GM21529 (cell line): ENCODE data around the gene CDKN2D.

Experiments
- ATAC-seq: cut with Tn5 transposase; IDR thresholded peaks from one replicate; pipeline ENCODE4 v1.9.1; 2021; ENCODE audit not compliant: unreplicated experiment

CDKN2D gene

DNA sequence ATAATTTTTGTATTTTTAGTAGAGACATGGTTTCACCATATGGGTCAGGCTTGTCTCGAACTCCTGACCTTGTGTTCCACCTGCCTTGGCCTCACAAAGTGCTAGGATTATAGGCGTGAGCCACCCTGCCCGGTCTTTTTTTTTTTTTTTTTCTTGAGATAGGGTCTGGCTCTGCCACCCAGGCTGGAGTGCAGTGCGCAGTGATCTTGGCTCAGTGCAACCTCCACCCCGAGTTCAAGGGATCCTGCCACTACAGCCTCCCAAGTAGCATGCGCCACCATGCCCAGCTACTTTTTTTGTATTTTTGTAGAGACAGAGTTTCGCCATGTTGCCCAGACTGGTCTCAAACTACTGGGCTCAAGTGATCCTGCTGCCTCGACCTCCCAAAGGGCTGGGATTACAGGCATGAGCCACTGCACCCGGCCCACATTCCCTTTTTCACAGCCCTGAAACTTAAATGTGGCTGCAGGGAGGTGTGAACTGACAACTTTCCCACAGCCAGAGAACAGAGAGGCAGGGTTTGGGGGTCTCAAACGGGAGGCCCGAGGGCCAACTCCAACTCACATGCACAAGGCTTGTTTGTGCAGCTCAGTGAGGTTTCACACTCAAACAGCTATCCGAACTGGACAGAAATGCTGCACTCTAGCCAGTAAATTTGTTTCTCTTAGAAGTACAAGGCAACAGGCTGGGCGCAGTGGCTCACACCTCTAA lies 47.2 kb downstream of the CDKN2D start:
- ATAC-seq: no peak

- no peak for ATAC-seq
These were observed 48.0 kb downstream of the CDKN2D start for GRCh38 chr19:10520652-10521318.

GRCh38 chr19:10519421-10519820 lies 49.4 kb downstream of the CDKN2D start:
- ATAC-seq: no peak

GRCh38 chr19:10518444-10519361 lies 50.1 kb downstream of the CDKN2D start:
- ATAC-seq: no peak

DNA sequence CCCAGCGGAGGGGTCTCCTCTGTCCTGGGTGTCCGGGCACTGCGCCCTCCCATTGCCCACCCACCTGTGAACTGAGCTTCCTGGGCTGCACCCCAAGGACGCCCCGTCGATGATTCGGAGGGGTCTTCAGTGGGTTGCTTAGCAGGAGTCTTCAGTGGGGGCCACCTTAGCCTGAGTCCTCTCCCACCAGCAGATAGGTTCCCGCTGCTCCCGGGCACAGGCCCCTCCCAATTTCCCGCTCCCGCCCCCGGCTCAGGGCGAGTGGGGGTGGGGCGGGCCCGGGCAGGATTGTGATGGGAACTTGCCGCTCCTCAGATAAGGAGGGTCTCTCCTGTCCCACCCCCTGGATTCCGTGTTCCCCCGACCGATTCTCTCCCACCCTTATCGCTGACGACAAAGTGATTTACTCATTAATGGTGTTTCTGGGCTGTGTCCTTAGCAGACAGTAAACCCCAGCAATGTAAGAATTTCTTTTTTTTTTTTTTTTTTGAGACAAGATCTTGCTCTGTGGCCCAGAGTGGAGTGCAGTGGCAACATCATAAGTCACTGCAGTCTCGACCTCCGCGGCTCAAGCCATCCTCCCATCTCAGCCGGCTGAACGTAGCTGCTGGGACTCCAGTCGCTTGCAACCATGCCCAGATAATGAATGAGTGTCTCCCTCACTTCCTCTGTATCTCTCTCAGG lies 50.9 kb downstream of the CDKN2D start:
- no peak for ATAC-seq

GRCh38 chr19:10517361-10517759 lies 51.4 kb downstream of the CDKN2D start, which contains the start of gene S1PR5:
Gene S1PR5 (minus strand): TSS chr19:10517447. CDS start chr19:10515011, 2,436 bp downstream.
- no peak for ATAC-seq

DNA sequence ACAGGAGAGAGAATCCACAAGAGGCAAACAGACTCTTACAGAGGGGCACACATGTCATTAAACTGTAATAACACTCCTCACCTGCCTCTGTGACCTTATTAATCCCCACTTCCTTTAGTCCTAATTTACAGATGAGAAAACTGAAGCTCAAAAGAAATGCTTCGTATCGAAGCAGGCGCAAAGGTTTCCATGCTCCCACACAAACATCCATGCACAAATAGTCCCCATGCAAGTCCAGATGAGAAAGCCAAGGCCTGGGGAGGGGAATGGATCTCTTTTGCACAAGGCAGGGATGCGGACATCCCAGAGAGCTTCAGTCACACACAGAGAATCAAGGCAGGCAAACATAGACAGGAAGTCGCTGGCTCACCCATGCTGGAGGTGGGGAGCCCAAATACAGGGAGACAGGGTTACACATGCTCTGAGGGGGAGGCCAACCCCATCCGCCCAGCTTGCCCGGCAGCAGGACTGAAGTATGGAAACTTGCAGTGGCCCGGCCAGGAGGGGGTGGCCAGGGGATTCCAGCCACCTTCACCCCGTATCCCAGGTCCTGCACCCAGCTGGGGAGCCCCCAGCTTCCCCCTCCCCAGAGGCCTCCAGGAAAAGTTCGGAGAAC lies 52.0 kb downstream of the CDKN2D start:
- ATAC-seq: no peak
